H1 (cell line): ENCODE data around the gene OSM. TPM values are rescaled to one million over a fixed set of nuclear protein-coding genes. Genes with fewer than 3 reads are reported as not detected.

Experiments
- BCL11A ChIP-seq, 2 experiments: IDR thresholded peaks; one replicate each; pipeline ENCODE4 v1.6.1; 2011; ENCODE audit warnings: low read depth in 2 of 2, low read length in 2 of 2, mild to moderate bottlenecking in 2 of 2
- polyA plus RNA-seq, 7 experiments: library from polyadenylated mRNA; depleted of rRNA in 3 of 7; stranded (reverse) in 5 of 7; unstranded in 2 of 7; fragments of >200 nt in 5 of 7; fragments of 200-250 nt in 2 of 7; gene quantifications; 1 replicate in 5 of 7; 2 replicates in 1 of 7; 4 replicates in 1 of 7; pipeline versions ENCODE4 v1.2.1 to v1.2.3, GENCODE V29; 2011 to 2013; ENCODE audit warnings: missing spikeins in 2 of 7, mixed read lengths in 2 of 7
- total RNA-seq: library from RNA; stranded (reverse); fragmentation: NEBNext Ultra II Directional; extraction: Animal tissue kit (Norgen Biotek cat#: 25700); gene quantifications from 2 replicates; pipeline ENCODE4 v1.2.1, GENCODE V29; 2021
- TF ChIP-seq, protein P1 (sequence below): IDR thresholded peaks from 2 replicates; pipeline ENCODE4 v1.6.1; 2011; ENCODE audit warnings: low read depth, mild to moderate bottlenecking, low read length; ENCODE audit not compliant: insufficient read depth

The OSM gene
- total and polyA plus RNA-seq, 2 of the 8 experiments (the other 6 are each of a cell fraction or from before 2014, with no cell fraction given) = not detected

DNA sequence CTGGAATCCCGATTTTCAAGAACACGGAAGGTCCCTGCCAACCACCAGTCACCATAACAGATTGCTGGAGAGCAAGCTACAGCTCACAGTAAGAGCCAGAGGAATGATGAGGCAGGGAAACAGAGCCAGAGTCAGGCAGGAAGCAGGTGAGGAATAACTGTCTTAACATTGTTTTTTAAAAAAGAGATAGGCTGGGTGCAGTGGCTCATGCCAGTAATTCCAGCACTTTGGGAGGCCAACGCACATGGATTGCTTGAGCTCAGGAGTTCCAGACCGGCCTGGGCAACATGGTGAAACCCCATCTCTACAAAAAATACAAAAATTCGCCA lies 36.1 kb upstream of the OSM start (continued):
- TF ChIP-seq, protein P1, sequence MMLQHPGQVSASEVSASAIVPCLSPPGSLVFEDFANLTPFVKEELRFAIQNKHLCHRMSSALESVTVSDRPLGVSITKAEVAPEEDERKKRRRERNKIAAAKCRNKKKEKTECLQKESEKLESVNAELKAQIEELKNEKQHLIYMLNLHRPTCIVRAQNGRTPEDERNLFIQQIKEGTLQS = no peak
- no peak for TF ChIP-seq BCL11A (IDR thresholded peaks at IDR 0.05; ENCODE audit: low read depth in 2 of 2, low read length in 2 of 2)
